Thoracic aorta (tissue), 2 donors: ENCODE measurements around the gene FMN2. TPM values are rescaled to one million over a fixed set of nuclear protein-coding genes. Genes with fewer than 3 reads are reported as not detected.

Experiments
- ATAC-seq: fragments of 150-250 bp; one replicate; pipeline ENCODE4 v1.8.0; 2017; ENCODE audit warnings: low read depth; ENCODE audit not compliant: insufficient number of reproducible peaks, low FRiP score
- DNase-seq: peaks from one replicate; pipeline ENCODE4 v3.0.0-alpha.2; 2020; ENCODE audit warnings: low spot score
- H3K27ac ChIP-seq, 2 donors: fragments of 200-600 bp; sonication (generic); 1 replicate in 1 of 2; 2 replicates in 1 of 2; pipeline ENCODE4 v1.5.1; 2016; ENCODE audit warnings: mild to moderate bottlenecking in 2 of 2, moderate library complexity in 2 of 2
- H3K27me3 ChIP-seq: fragments of 200-600 bp; sonication (generic); replicated peaks from 2 replicates; pipeline ENCODE4 v1.6.0; 2016; ENCODE audit warnings: mild to moderate bottlenecking; ENCODE audit not compliant: insufficient read depth
- H3K36me3 ChIP-seq: fragments of 200-600 bp; sonication (generic); one replicate; pipeline ENCODE4 v1.5.1; 2016
- H3K4me1 ChIP-seq, 2 donors: fragments of 200-600 bp; sonication (generic); 1 replicate in 1 of 2; 2 replicates in 1 of 2; pipeline versions ENCODE4 v1.5.1 to v1.6.0; 2016; ENCODE audit warnings: low read depth in 2 of 2, mild to moderate bottlenecking in 1 of 2; ENCODE audit not compliant: control insufficient read depth in 1 of 2
- H3K4me3 ChIP-seq: fragments of 200-600 bp; sonication (generic); 2 replicates; pipeline ENCODE4 v1.5.1; 2016; ENCODE audit warnings: mild to moderate bottlenecking
- H3K9me3 ChIP-seq: fragments of 200-600 bp; sonication (generic); 2 replicates; pipeline ENCODE4 v1.5.1; 2016
- total RNA-seq, 2 donors: library from RNA; depleted of rRNA; stranded (reverse); fragments of >200 nt; gene quantifications; one replicate each; pipeline versions ENCODE4 v1.1.0 to v1.2.3, GENCODE V29; 2016
- TF ChIP-seq, protein P1 (sequence below): fragments of 200-600 bp; sonication (generic); IDR thresholded peaks from one replicate; pipeline ENCODE4 v1.5.1; 2019; ENCODE audit warnings: antibody characterized with exemption

The FMN2 gene
- total RNA-seq, 2 donors from 2014 or later: 0.14 to 0.71 TPM

DNA sequence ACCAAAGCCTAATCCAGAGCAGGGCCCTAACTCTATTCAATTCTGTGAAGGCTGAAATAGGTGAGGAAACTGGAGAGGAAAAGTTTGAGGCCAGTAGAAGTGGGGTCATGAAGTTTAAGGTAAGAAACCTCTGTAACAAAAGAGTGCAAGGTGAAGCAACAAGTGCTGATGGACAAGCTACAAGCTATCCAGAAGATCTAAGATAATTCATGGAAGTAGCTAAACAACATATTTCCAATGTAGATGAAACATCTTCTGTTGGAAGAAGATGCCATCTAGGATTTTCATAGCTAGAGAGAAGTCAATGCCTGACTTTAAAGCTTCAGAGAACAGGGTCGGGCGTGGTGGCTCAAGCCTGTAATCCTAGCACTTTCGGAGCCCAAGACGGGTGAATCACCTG, 302.7 kb downstream of the FMN2 start:
- no peak for DNase-seq
- Histone ChIP-seq H3K36me3 (no peaks in the 10 kb centered on the region), H3K27me3 (no peaks in the 10 kb centered on the region), H3K9me3 (no peaks in the 10 kb centered on the region), H3K4me1 (no peaks in the 10 kb centered on the region), H3K27ac (no peak overlapping the region), H3K4me3 (no peak overlapping the region)
- ATAC-seq: no peak
- TF ChIP-seq, protein P1, sequence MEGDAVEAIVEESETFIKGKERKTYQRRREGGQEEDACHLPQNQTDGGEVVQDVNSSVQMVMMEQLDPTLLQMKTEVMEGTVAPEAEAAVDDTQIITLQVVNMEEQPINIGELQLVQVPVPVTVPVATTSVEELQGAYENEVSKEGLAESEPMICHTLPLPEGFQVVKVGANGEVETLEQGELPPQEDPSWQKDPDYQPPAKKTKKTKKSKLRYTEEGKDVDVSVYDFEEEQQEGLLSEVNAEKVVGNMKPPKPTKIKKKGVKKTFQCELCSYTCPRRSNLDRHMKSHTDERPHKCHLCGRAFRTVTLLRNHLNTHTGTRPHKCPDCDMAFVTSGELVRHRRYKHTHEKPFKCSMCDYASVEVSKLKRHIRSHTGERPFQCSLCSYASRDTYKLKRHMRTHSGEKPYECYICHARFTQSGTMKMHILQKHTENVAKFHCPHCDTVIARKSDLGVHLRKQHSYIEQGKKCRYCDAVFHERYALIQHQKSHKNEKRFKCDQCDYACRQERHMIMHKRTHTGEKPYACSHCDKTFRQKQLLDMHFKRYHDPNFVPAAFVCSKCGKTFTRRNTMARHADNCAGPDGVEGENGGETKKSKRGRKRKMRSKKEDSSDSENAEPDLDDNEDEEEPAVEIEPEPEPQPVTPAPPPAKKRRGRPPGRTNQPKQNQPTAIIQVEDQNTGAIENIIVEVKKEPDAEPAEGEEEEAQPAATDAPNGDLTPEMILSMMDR: no peak

DNA sequence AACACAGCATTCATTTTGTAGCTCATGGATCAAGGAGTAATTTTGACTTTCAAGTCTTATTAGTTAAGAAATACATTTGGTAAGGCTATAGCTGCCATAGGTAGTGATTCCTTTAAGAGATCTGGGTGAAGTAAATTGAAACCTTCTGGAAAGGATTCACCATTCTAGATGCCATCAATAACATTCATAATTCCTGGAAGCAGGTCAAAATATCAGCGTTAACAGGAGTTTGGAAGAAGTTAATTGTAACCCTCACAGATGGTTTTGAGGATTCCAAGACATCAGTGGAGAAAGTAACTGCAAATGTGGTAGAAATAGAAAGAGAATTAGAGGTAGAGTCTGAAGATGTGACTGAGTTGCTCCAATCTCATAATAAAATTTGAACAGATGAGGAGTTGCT, 303.7 kb downstream of the FMN2 start:
- no peak overlapping the region for H3K4me3 ChIP-seq
- no peak for ATAC-seq
- no peak for DNase-seq
- no peaks in the 10 kb centered on the region for H3K27me3 ChIP-seq
- H3K4me1 ChIP-seq: no peaks in the 10 kb centered on the region
- H3K27ac ChIP-seq: no peak overlapping the region
- H3K9me3 ChIP-seq: no peaks in the 10 kb centered on the region
- TF ChIP-seq, protein P1: no peak
- H3K36me3 ChIP-seq: no peaks in the 10 kb centered on the region

DNA sequence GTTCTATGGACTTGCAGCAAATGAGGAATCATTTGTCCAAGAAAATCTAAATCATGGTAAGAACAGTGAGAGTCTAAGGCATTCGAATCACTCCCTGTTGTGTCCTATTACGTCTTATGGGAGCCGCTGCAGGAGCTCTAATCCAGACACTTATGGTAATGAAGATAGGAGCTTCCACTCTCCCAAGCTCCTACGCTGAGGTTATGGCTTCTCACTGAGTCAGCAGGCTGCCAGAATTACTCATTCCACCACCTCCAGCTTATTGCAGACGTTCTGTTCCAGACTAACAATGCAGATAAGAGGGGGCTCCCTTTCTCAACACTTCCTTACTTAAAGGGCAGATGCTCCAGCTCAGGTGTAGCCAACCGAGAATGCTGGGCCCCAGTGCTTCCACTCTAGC, 307.7 kb downstream of the FMN2 start:
- Histone ChIP-seq H3K36me3 (no peaks in the 10 kb centered on the region), H3K27me3 (no peaks in the 10 kb centered on the region)

DNA sequence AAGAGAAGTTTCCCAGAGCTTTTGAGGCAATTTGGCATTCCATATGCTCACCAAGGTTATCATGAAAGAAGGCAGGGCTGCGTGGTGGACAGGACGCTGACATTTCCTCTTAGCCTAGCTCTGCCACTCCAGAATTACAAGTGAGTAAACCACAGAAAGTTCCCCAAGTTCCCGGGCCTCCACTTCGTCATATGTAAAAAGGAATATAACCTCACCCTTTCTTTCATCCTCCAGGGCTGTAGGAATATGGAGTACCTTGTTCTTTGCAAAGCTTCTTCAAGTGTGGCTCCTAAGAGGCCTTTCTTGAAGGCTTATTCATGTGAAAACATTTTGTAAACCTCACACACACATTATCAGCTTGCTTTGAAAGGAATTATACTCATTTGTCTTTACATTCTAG, 310.0 kb downstream of the FMN2 start:
- ATAC-seq: no peak
- no peak for DNase-seq
- TF ChIP-seq, protein P1: no peak
- H3K9me3 ChIP-seq: no peaks in the 10 kb centered on the region
- no peaks in the 10 kb centered on the region for H3K36me3 ChIP-seq
- no peak overlapping the region for H3K4me3 ChIP-seq
- no peaks in the 10 kb centered on the region for H3K27me3 ChIP-seq
- H3K4me1 ChIP-seq: no peaks in the 10 kb centered on the region
- no peak overlapping the region for H3K27ac ChIP-seq

More for the DNA sequence above, 307.7 kb downstream of the FMN2 start:
- ATAC-seq: no peak
- Histone ChIP-seq H3K27ac (no peak overlapping the region), H3K4me3 (no peak overlapping the region), H3K4me1 (no peaks in the 10 kb centered on the region), H3K9me3 (no peaks in the 10 kb centered on the region)
- DNase-seq: no peak
- TF ChIP-seq, protein P1: no peak

DNA sequence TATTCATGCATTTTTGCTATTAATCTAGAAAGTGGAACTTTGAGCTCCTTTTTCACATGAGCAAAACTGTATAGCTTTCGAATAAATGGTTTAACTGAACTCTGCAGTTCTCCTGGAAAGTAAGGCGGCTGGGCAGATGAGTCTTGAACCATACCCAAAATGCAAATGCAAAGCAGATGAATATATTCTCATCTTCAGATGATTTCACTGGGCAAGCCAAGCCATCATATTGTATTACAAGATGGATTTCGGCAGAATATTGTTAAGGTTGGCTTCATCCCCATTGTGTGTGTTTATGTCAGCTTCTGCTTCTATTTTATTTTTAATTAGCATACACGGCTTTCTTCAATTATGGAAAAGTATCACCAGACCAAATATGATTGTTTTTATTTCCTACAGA, 310.6 kb downstream of the FMN2 start:
- TF ChIP-seq, protein P1: no peak
- Histone ChIP-seq H3K27me3 (no peaks in the 10 kb centered on the region), H3K4me1 (no peaks in the 10 kb centered on the region), H3K9me3 (no peaks in the 10 kb centered on the region), H3K27ac (no peak overlapping the region), H3K4me3 (no peak overlapping the region), H3K36me3 (no peaks in the 10 kb centered on the region)
- DNase-seq (no peak), ATAC-seq (no peak)
